Trophoblast cell (in vitro differentiated cells and primary cell): Measurements from ENCODE around the gene LAMC2.

Experiments used
- DNase-seq, 2 donors: peaks; one replicate each; pipeline ENCODE4 v3.0.0-alpha.2; 2016
- H2AFZ ChIP-seq: 2 replicates; pipeline ENCODE4 v1.6.1; 2013; ENCODE audit warnings: low read length, moderate library complexity, mild to moderate bottlenecking; ENCODE audit not compliant: insufficient read depth, poor library complexity
- H2AK5ac ChIP-seq: 2 replicates; pipeline ENCODE4 v1.6.1; 2013; ENCODE audit warnings: mild to moderate bottlenecking, low read length
- H2BK120ac ChIP-seq: 2 replicates; pipeline ENCODE4 v1.6.1; 2013; ENCODE audit warnings: low read length, mild to moderate bottlenecking, moderate library complexity; ENCODE audit not compliant: insufficient read depth, poor library complexity
- H2BK12ac ChIP-seq: 2 replicates; pipeline ENCODE4 v1.6.1; 2013; ENCODE audit warnings: mild to moderate bottlenecking, low read length, moderate library complexity
- H2BK5ac ChIP-seq: 2 replicates; pipeline ENCODE4 v1.6.1; 2013; ENCODE audit warnings: low read length, low read depth, moderate library complexity, mild to moderate bottlenecking; ENCODE audit not compliant: poor library complexity
- H3K14ac ChIP-seq: 2 replicates; pipeline ENCODE4 v1.6.1; 2013; ENCODE audit warnings: mild to moderate bottlenecking, low read length
- H3K18ac ChIP-seq: 2 replicates; pipeline ENCODE4 v1.6.1; 2013; ENCODE audit warnings: mild to moderate bottlenecking, low read length
- H3K23ac ChIP-seq: 2 replicates; pipeline ENCODE4 v1.6.1; 2013; ENCODE audit warnings: low read length
- H3K27ac ChIP-seq: 2 replicates; pipeline ENCODE4 v1.5.1; 2013; ENCODE audit warnings: low read depth, mild to moderate bottlenecking, inconsistent platforms, low read length, moderate library complexity
- H3K27me3 ChIP-seq: 2 replicates; pipeline ENCODE4 v1.6.1; 2013; ENCODE audit warnings: inconsistent platforms, mild to moderate bottlenecking, low read length, moderate library complexity; ENCODE audit not compliant: insufficient read depth
- H3K36me3 ChIP-seq, 2 experiments: 1 replicate in 1 of 2; 2 replicates in 1 of 2; pipeline ENCODE4 v1.6.1; 2013; ENCODE audit warnings: low read length in 2 of 2, mild to moderate bottlenecking in 2 of 2, moderate library complexity in 1 of 2; ENCODE audit not compliant: insufficient read depth in 2 of 2, control insufficient read depth in 1 of 2
- H3K4ac ChIP-seq: 2 replicates; pipeline ENCODE4 v1.6.1; 2013; ENCODE audit warnings: low read depth, mild to moderate bottlenecking, low read length, moderate library complexity
- H3K4me1 ChIP-seq, 2 experiments: 1 replicate in 1 of 2; 2 replicates in 1 of 2; pipeline ENCODE4 v1.6.1; 2013; ENCODE audit warnings: low read length in 2 of 2, mild to moderate bottlenecking in 2 of 2, moderate library complexity in 1 of 2; ENCODE audit not compliant: insufficient read depth in 2 of 2, control insufficient read depth in 1 of 2
- H3K4me2 ChIP-seq: 2 replicates; pipeline ENCODE4 v1.6.1; 2013; ENCODE audit warnings: inconsistent platforms, mild to moderate bottlenecking, low read length, moderate library complexity
- H3K4me3 ChIP-seq: 2 replicates; pipeline ENCODE4 v1.5.1; 2013; ENCODE audit warnings: mild to moderate bottlenecking, low read depth, low read length, inconsistent platforms
- H3K79me1 ChIP-seq: one replicate; pipeline ENCODE4 v1.6.1; 2013; ENCODE audit warnings: low read length
- H3K79me2 ChIP-seq: 2 replicates; pipeline ENCODE4 v1.6.1; 2013; ENCODE audit warnings: low read length, mild to moderate bottlenecking; ENCODE audit not compliant: control insufficient read depth, insufficient read depth, poor library complexity
- H3K9ac ChIP-seq: 2 replicates; pipeline ENCODE4 v1.6.1; 2013; ENCODE audit warnings: mild to moderate bottlenecking, low read length
- H3K9me3 ChIP-seq: 2 replicates; pipeline ENCODE4 v1.6.1; 2013; ENCODE audit warnings: low read depth, mild to moderate bottlenecking, control low read depth, inconsistent platforms, low read length; ENCODE audit not compliant: insufficient read depth
- H4K12ac ChIP-seq: 2 replicates; pipeline ENCODE4 v1.6.1; 2013; ENCODE audit warnings: low read depth, mild to moderate bottlenecking, low read length, moderate library complexity
- H4K8ac ChIP-seq: 2 replicates; pipeline ENCODE4 v1.6.1; 2013; ENCODE audit warnings: low read depth, mild to moderate bottlenecking, low read length, moderate library complexity
- H4K91ac ChIP-seq: one replicate; pipeline ENCODE4 v1.6.1; 2013; ENCODE audit warnings: low read depth, mild to moderate bottlenecking, low read length, moderate library complexity
- WGBS: extraction: QIAGEN DNeasy Blood & Tissue Kit; methylation state at CpG from one replicate; pipeline ENCODE4 v1.1.7; 2013; ENCODE audit warnings: missing lambda C conversion rate; ENCODE audit not compliant: insufficient read length, insufficient coverage; ENCODE audit errors: extremely low coverage; 5-methylcytosine and 5-hydroxymethylcytosine counted together

The LAMC2 gene

DNA sequence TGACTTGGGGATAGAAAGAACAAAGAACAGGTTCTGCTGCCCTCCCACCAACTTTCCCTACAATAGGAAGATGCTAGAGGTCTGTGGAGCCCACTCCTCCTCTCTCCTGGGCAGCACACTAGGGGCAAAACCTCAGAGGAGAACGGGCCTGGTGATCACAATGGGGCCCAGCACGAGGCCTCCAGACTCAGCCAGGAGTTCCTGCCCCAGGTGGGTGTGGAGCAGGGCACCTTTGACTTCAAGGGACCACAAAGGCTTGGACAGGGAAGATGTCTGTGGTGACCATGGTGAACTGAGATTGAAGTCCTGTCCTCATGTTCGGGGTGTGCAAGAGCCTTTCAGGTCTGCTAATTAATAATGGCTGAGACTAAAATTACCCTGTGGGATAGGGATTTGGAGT is 88.8 kb downstream of the LAMC2 start:
- H3K27me3 ChIP-seq = no peaks in the 10 kb centered on the region
- H3K9ac ChIP-seq = no peak overlapping the region
- peak overlapping the region; percentile 18 for H2BK5ac ChIP-seq
- WGBS = no CpG with 5 or more reads among the region's 3 CpGs
- peak overlapping the region; percentile 8 for H3K18ac ChIP-seq
- H2AFZ ChIP-seq = no peak overlapping the region
- peaks cover 3% of the 10 kb centered on the region for H3K79me2 ChIP-seq
- H2AK5ac ChIP-seq = peak overlapping the region; percentile 57
- H3K4me1 ChIP-seq = peaks cover 39 to 54% of the 10 kb centered on the region in 2 experiments
- peak overlapping the region; percentile 36 for H3K14ac ChIP-seq
- H3K4ac ChIP-seq = peak overlapping the region; percentile 22
- no peak overlapping the region for H3K23ac ChIP-seq
- H4K8ac ChIP-seq = peak overlapping the region; percentile 15
- H3K36me3 ChIP-seq = no peaks in the 10 kb centered on the region
- no peak overlapping the region for H3K4me3 ChIP-seq
- DNase-seq = no peak
- H4K91ac ChIP-seq = peak overlapping the region; percentile 63
- H3K4me2 ChIP-seq = no peak overlapping the region
- no peak overlapping the region for H4K12ac ChIP-seq
- H3K79me1 ChIP-seq = peaks cover 51% of the 10 kb centered on the region
- H2BK12ac ChIP-seq = peak overlapping the region; percentile 91
- H3K9me3 ChIP-seq = no peaks in the 10 kb centered on the region
- no peak overlapping the region for H3K27ac ChIP-seq
- H2BK120ac ChIP-seq = peak overlapping the region; percentile 23

DNA sequence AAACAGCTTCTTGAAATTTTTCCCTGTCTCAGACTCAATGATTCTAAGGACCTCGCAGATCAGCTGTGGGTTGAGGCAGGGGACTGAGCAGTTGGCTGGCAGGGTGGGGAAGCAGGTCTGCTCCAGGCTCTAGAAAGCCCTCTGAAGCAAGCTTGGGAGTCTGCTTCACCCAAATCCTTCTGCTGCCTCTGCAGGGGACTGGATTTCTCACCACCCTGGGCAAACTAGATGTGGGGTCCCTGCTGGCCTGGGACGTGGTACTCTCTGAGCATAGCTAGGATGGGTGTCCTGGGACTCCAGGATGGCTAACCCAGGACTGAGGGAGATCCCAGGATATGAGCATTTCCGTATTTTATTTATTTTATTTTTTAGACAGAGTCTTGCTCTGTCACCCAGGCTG is 89.3 kb downstream of the LAMC2 start:
- peak overlapping the region; percentile 57 for H3K18ac ChIP-seq
- no peak for DNase-seq
- H2AK5ac ChIP-seq = peak overlapping the region; percentile 88
- H3K36me3 ChIP-seq = no peaks in the 10 kb centered on the region
- H3K9me3 ChIP-seq = no peaks in the 10 kb centered on the region
- H4K8ac ChIP-seq = peak overlapping the region; percentile 21
- H3K4me2 ChIP-seq = no peak overlapping the region
- peak overlapping the region; percentile 70 for H3K14ac ChIP-seq
- peak overlapping the region; percentile 86 for H2BK120ac ChIP-seq
- peaks cover 38 to 56% of the 10 kb centered on the region in 2 experiments for H3K4me1 ChIP-seq
- H2BK5ac ChIP-seq = peak overlapping the region; percentile 42
- no peaks in the 10 kb centered on the region for H3K27me3 ChIP-seq
- H4K12ac ChIP-seq = no peak overlapping the region
- no peak overlapping the region for H2AFZ ChIP-seq
- peak overlapping the region; percentile 82 for H4K91ac ChIP-seq
- H3K9ac ChIP-seq = no peak overlapping the region
- peaks cover 3% of the 10 kb centered on the region for H3K79me2 ChIP-seq
- peaks cover 54% of the 10 kb centered on the region for H3K79me1 ChIP-seq
- H3K4ac ChIP-seq = peak overlapping the region; percentile 19
- H3K27ac ChIP-seq = no peak overlapping the region
- H2BK12ac ChIP-seq = peak overlapping the region; percentile 88
- no peak overlapping the region for H3K23ac ChIP-seq
- no CpG with 5 or more reads among the region's 3 CpGs for WGBS
- no peak overlapping the region for H3K4me3 ChIP-seq

DNA sequence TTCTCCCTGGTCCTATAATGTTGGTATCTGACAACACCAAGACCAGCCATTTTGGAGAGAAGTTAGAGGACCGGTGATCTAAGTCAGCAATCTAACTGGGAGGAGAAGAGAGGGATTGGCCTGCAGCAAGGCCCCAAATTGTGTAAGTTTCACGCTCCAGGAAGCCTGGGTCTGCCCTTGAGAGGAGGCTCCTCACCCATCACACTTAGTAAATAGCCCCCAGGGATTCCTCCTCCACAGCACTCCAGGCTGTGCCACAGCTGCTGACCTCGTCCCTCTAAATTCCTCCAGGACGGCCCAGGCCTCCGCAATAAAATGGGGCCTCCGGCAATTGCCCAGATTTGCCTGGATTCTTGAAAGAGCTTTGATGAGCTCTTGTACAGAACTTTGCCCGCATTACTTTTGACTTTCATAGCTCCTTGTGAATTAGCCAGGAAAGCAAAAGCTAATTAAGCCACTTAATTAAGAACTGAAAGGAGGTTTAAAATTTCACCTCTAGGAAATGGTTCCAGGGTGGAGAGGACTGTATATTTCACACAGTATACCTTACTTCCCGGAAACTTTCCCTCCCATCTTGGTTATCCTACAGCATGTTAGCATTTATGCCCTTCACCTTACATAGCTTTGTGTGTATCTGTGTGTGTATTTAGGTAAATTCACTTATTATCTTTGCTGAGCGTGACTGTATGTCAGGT is 90.5 kb downstream of the LAMC2 start:
- H3K4me2 ChIP-seq = peak overlapping the region; percentile 20
- peak overlapping the region; percentile 27 for H4K8ac ChIP-seq
- H2BK5ac ChIP-seq = peak overlapping the region; percentile 73
- H2BK12ac ChIP-seq = peak overlapping the region; percentile 37
- peak overlapping the region; percentile 79 for H4K91ac ChIP-seq
- no peaks in the 10 kb centered on the region for H3K27me3 ChIP-seq
- no peak overlapping the region for H4K12ac ChIP-seq
- WGBS = no CpG with 5 or more reads among the region's 9 CpGs
- DNase-seq = peak; percentile 99 to 100
- peaks cover 34 to 51% of the 10 kb centered on the region in 2 experiments for H3K4me1 ChIP-seq
- no peak overlapping the region for H2AFZ ChIP-seq
- peak overlapping the region; percentile 84 for H3K27ac ChIP-seq
- no peak overlapping the region for H2AK5ac ChIP-seq
- peak overlapping the region; percentile 52 for H2BK120ac ChIP-seq
- H3K79me1 ChIP-seq = peaks cover 54% of the 10 kb centered on the region
- H3K36me3 ChIP-seq = no peaks in the 10 kb centered on the region
- H3K18ac ChIP-seq = peak overlapping the region; percentile 19
- no peak overlapping the region for H3K23ac ChIP-seq
- H3K14ac ChIP-seq = peak overlapping the region; percentile 45
- peaks cover 3% of the 10 kb centered on the region for H3K79me2 ChIP-seq
- H3K9me3 ChIP-seq = no peaks in the 10 kb centered on the region
- no peak overlapping the region for H3K9ac ChIP-seq
- H3K4ac ChIP-seq = peak overlapping the region; percentile 15
- no peak overlapping the region for H3K4me3 ChIP-seq

- H3K79me2 ChIP-seq = peaks cover 5% of the 10 kb centered on the region
- H3K27ac ChIP-seq = peak overlapping the region; percentile 98
- peak overlapping the region; percentile 95 for H3K14ac ChIP-seq
- no peak overlapping the region for H3K4me2 ChIP-seq
- H2BK12ac ChIP-seq = peak overlapping the region; percentile 90
- no peak overlapping the region for H3K23ac ChIP-seq
- peak in 1 of 2 donors; percentile 24 for DNase-seq
- H3K4me1 ChIP-seq = peaks cover 38 to 48% of the 10 kb centered on the region in 2 experiments
- peaks cover 58% of the 10 kb centered on the region for H3K79me1 ChIP-seq
- no peaks in the 10 kb centered on the region for H3K27me3 ChIP-seq
- peak overlapping the region; percentile 75 for H3K18ac ChIP-seq
- no peak overlapping the region for H4K12ac ChIP-seq
- H3K4me3 ChIP-seq = no peak overlapping the region
- H4K91ac ChIP-seq = peak overlapping the region; percentile 99
- WGBS = 100% methylated on average over 2 of the region's 7 CpGs
- no peaks in the 10 kb centered on the region for H3K36me3 ChIP-seq
- H3K9ac ChIP-seq = peak overlapping the region; percentile 21
- H3K4ac ChIP-seq = peak overlapping the region; percentile 82
- peak overlapping the region; percentile 97 for H2BK5ac ChIP-seq
- H4K8ac ChIP-seq = peak overlapping the region; percentile 83
- H3K9me3 ChIP-seq = no peaks in the 10 kb centered on the region
- H2BK120ac ChIP-seq = peak overlapping the region; percentile 98
- peak overlapping the region; percentile 52 for H2AFZ ChIP-seq
- H2AK5ac ChIP-seq = peak overlapping the region; percentile 69
Measured at GRCh38 chr1:183277821-183278738, 92.0 kb downstream of the LAMC2 start.
